ENCODE data around the gene TRPM5.

TRPM5 gene

GRCh38 chr11:2451916-2452315 lies 7.6 kb upstream of the TRPM5 start:
- Mint-ChIP-seq H3K36me3 (ENCODE audit: low read depth) (peaks cover 4% of the 10 kb centered on the region), H3K27me3 (no peaks in the 10 kb centered on the region), H3K4me3 (no peak overlapping the region), H3K27ac (no peak overlapping the region), H3K4me1 (peaks cover 10% of the 10 kb centered on the region), H3K9me3 (no peaks in the 10 kb centered on the region)
- DNase-seq (no peak), ATAC-seq (no peak)

DNA sequence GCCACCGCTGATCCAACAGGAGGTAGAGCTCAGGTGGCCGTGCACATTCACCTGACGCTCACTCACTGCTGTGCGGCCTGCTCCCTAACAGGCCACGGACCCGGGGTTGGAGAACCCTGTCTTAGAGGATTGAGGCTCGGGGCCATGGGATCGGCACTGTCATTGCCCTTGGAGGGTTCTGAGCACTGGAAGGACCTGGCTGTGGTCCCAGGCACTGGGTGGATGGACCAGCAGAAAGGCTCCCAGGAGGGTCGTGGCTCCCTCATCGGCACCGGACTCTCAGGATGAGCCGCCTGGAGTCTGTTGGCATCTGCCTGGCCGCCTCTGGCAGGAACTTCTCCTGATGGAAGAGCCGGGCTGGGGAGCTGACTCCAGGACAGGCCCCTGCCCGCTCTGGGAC lies 7.0 kb upstream of the TRPM5 start:
- H3K9me3 Mint-ChIP-seq = no peaks in the 10 kb centered on the region
- ATAC-seq (no peak), DNase-seq (no peak)
- no peak overlapping the region for H3K4me3 Mint-ChIP-seq
- H3K4me1 Mint-ChIP-seq = peaks cover 11% of the 10 kb centered on the region
- no peaks in the 10 kb centered on the region for H3K27me3 Mint-ChIP-seq
- peaks cover 4% of the 10 kb centered on the region for H3K36me3 Mint-ChIP-seq (ENCODE audit: low read depth)
- no peak overlapping the region for H3K27ac Mint-ChIP-seq

DNA sequence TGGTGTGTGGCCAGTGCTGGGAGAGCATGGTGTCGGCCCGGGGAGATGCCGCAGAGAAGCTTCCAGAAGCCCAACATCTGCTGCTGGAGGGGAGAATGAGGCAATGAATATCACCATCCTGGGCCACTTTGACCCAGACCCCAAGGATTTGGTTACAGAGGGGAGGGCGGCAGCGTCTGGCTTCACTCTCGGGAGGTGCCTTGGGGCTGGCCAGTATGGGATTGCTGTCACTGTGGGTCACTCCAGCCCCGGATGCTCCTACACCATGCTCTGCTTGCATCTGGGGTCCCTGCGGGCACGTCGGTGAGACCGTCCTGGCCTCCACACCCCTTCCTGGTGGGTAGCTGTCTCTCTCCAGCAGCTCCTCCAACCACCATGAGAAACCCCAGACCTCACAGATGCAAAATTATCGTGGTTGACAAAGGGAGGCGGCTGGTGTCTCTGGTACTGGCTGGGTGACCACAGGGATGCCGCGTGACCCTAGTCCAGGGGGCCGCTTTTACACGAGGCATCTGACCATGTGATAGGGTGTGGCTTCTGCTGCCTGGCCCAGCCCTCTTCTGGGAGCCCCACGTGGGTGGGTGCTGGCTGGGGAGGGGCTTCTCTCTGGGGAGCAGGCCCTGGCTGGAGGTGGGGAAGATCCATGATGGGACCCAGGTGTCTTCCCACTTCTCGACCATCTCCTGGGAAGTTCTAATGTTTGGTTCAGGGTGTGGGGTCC lies 6.2 kb upstream of the TRPM5 start:
- H3K4me3 Mint-ChIP-seq = no peak overlapping the region
- ATAC-seq = no peak

GRCh38 chr11:2449548-2450320 lies 5.4 kb upstream of the TRPM5 start:
- no peak for ATAC-seq
- no peak overlapping the region for H3K27ac Mint-ChIP-seq
- no peaks in the 10 kb centered on the region for H3K27me3 Mint-ChIP-seq
- H3K9me3 Mint-ChIP-seq = no peaks in the 10 kb centered on the region
- peaks cover 18% of the 10 kb centered on the region for H3K4me1 Mint-ChIP-seq
- DNase-seq = no peak
- peaks cover 4% of the 10 kb centered on the region for H3K36me3 Mint-ChIP-seq (ENCODE audit: low read depth)
- H3K4me3 Mint-ChIP-seq = no peak overlapping the region

More for the DNA sequence above, 6.2 kb upstream of the TRPM5 start:
- Mint-ChIP-seq H3K9me3 (no peaks in the 10 kb centered on the region), H3K36me3 (ENCODE audit: low read depth) (peaks cover 4% of the 10 kb centered on the region), H3K27me3 (no peaks in the 10 kb centered on the region), H3K4me1 (peaks cover 15% of the 10 kb centered on the region), H3K27ac (no peak overlapping the region)
- no peak for DNase-seq

DNA sequence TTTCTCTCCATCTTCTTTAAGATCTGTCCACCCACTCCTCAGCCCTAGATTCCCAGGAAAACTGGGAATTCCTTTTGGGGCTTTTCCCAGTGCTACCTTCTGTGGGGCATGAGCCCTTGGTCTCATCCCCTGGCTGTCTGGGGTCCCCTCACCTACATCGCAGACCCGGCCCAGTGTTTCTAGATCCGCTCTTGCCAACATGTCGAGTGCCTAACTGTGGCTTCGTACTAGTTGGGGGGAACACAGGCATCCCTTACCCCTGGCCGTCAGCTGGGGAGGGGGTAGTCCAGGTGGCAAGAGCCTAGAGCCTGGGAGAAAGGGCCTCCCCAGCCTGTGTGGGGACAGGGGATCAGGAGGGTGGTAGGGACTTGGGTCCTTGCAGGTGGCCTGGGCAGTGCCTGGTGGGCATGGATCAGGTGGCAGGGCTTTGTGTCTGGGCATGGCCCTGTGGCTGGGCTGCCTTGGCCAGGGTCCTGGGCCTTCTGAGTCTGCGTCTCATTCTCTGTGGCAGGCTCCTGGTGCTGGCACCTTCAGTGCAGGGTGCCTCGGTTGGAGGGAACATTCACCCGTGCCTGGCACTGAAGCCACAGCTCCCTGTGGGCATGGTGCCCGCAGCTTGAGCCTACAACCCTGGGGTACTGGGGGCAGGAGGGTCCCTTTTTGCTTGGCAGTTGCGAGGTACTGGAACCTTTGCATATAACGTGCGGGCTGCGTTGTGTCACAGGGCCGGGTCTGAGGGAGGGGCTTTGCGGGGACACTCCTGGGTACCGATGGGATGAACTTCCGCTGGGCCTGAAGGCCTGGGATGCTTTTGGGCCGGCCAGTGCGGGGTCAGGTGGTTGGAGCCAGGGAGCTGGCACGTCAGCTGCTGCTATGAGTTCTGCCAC lies 4.6 kb upstream of the TRPM5 start:
- Mint-ChIP-seq H3K27me3 (no peaks in the 10 kb centered on the region), H3K4me3 (no peak overlapping the region), H3K4me1 (peaks cover 18% of the 10 kb centered on the region), H3K9me3 (no peaks in the 10 kb centered on the region), H3K36me3 (ENCODE audit: low read depth) (peaks cover 4% of the 10 kb centered on the region), H3K27ac (no peak overlapping the region)
- DNase-seq (no peak), ATAC-seq (no peak)

- Mint-ChIP-seq H3K27ac (no peak overlapping the region), H3K27me3 (peaks cover 4% of the 10 kb centered on the region), H3K36me3 (ENCODE audit: low read depth) (peaks cover 4% of the 10 kb centered on the region), H3K4me1 (peaks cover 23% of the 10 kb centered on the region), H3K9me3 (no peaks in the 10 kb centered on the region), H3K4me3 (no peak overlapping the region)
- no peak for DNase-seq
- ATAC-seq = no peak
These were observed 3.8 kb upstream of the TRPM5 start for GRCh38 chr11:2447951-2448650.

DNA sequence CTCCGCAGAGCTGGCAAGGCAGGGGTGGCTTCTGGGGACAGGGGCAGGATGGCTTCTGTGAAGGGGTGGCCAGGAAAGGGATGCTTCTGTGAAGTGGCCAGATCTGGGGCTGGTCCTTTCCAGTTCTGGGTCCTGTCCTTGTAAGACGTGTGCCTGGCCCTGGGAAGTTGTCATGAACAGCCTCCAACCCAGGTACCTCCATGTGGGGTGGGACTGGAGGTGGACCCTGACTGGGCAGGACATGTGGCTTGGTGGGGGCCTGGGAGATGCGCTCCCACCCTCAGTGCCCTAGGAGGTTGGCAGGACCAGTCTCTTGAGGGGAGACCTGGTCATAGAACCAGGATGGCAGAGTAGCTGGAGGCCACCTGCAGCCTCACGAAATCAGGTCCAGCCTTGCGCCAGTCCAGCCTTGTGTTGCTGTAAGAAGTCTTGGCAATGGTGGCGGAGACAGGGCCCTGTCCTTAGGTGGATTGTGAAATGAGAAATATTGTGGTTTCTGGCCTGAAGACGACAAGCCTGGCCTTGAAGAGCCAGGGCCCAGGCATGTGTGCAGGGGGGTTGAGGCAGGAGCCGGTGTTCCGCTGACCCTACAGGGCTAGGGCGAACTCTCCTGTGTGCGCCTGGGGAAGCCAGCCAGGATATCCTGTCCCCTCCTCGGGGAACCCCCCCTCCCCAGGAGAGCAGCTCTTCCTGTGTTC lies 3.1 kb upstream of the TRPM5 start:
- Mint-ChIP-seq H3K4me1 (peaks cover 30% of the 10 kb centered on the region), H3K4me3 (peak overlapping the region; percentile 82), H3K27ac (no peak overlapping the region)

GRCh38 chr11:2446590-2447252 lies 2.4 kb upstream of the TRPM5 start:
- H3K36me3 Mint-ChIP-seq (ENCODE audit: low read depth) = no peaks in the 10 kb centered on the region
- DNase-seq = peak; percentile 24
- peaks cover 4% of the 10 kb centered on the region for H3K27me3 Mint-ChIP-seq
- no peak overlapping the region for H3K27ac Mint-ChIP-seq
- H3K4me3 Mint-ChIP-seq = peak overlapping the region; percentile 82
- peaks cover 30% of the 10 kb centered on the region for H3K4me1 Mint-ChIP-seq
- H3K9me3 Mint-ChIP-seq = no peaks in the 10 kb centered on the region
- ATAC-seq = no peak

More for the DNA sequence above, 3.1 kb upstream of the TRPM5 start:
- H3K9me3 Mint-ChIP-seq = no peaks in the 10 kb centered on the region
- ATAC-seq (no peak), DNase-seq (no peak)
- peaks cover 4% of the 10 kb centered on the region for H3K27me3 Mint-ChIP-seq
- no peaks in the 10 kb centered on the region for H3K36me3 Mint-ChIP-seq (ENCODE audit: low read depth)

DNA sequence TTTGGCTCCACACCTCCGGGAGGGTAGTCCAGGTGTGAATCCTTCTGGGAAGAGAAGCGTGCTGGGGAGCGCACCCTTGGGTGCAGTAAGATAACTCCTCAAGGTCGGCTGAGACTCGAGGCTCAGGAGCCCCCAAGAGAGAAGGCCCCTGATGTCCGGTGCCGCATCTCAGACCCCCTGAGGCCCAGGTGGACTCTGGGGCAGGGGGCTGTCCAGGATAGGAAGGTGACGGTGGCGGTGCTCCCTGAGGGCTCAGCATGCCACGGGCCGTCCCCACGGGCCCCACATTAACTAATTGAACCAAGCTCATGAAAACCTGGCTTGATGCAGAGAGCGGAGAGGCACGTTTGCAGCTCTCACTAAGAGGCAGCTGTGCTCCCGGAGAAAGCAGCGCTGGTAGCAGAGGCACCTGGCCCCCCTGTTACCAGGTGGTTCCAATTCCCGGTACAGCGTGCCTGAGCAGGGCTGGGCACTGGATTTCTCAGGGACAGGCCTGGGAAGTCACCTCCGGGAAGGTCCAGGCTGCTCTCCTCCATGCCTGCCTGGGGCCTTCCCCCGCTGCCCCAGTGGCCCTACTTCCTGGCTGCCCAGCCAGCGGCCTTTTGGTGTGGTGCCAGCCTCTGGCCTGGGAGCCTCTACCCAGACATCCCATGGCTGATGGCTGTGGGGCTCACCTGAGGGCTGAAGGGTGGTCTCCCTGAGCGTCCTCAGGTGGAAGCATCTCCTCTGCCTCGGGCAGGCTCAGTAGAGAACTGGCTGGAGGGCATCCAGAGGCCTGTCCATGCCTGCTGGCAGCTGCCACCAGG lies 1.6 kb upstream of the TRPM5 start:
- Mint-ChIP-seq H3K27ac (no peak overlapping the region), H3K4me1 (peaks cover 30% of the 10 kb centered on the region), H3K27me3 (peaks cover 4% of the 10 kb centered on the region), H3K9me3 (no peaks in the 10 kb centered on the region), H3K36me3 (ENCODE audit: low read depth) (no peaks in the 10 kb centered on the region), H3K4me3 (peak overlapping the region; percentile 82)
- ATAC-seq = no peak
- DNase-seq = no peak

GRCh38 chr11:2444821-2445745 lies 769 bp upstream of the TRPM5 start, which contains the start of gene KCNQ1:
Gene KCNQ1 (plus strand): TSS chr11:2445008. CDS start chr11:2445099, 91 bp downstream.
- DNase-seq (peak; percentile 61), ATAC-seq (peak; percentile 58)
- Mint-ChIP-seq H3K27me3 (peaks cover 4% of the 10 kb centered on the region), H3K4me3 (peak within 1 kb of the TSS; percentile 82), H3K36me3 (ENCODE audit: low read depth) (no peaks in the 10 kb centered on the region), H3K27ac (peak within 1 kb of the TSS; percentile 49), H3K9me3 (no peaks in the 10 kb centered on the region), H3K4me1 (peaks cover 30% of the 10 kb centered on the region)

DNA sequence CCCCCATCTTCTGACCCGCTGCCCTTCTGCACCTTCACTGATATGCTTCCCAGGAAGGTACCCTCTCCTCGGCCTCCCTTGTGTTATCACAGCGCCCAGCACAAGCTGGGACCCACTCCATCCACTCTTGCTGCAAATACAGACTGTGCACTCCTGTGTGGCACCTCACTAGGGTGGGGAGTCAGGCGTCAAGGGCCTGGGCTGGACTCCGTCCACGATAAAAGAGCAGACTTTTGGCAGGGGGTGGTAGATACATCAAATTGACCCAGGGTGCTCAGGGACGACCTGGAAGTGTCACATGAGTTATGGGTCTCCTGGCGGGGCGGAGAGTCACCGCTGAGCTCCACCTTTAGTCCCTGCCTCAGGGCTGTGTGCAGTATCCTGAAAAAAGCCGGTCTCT lies 908 bp downstream of the TRPM5 start:
- Mint-ChIP-seq H3K4me3 (no peak overlapping the region), H3K4me1 (peaks cover 30% of the 10 kb centered on the region)
- no peak for ATAC-seq

GRCh38 chr11:2442589-2442988 lies 1.7 kb downstream of the TRPM5 start:
- H3K4me1 Mint-ChIP-seq = peaks cover 27% of the 10 kb centered on the region
- peaks cover 4% of the 10 kb centered on the region for H3K27me3 Mint-ChIP-seq
- no peak overlapping the region for H3K27ac Mint-ChIP-seq
- DNase-seq = no peak
- H3K4me3 Mint-ChIP-seq = no peak overlapping the region
- no peaks in the 10 kb centered on the region for H3K36me3 Mint-ChIP-seq (ENCODE audit: low read depth)
- H3K9me3 Mint-ChIP-seq = no peaks in the 10 kb centered on the region
- no peak for ATAC-seq

More for the DNA sequence above, 908 bp downstream of the TRPM5 start:
- H3K36me3 Mint-ChIP-seq (ENCODE audit: low read depth) = no peaks in the 10 kb centered on the region
- no peak overlapping the region for H3K27ac Mint-ChIP-seq
- no peak for DNase-seq
- H3K9me3 Mint-ChIP-seq = no peaks in the 10 kb centered on the region
- H3K27me3 Mint-ChIP-seq = peaks cover 4% of the 10 kb centered on the region
